Measurements from ENCODE around the gene ZNF841.
"Not testable (repeated sequence)": the region's sequence is repeated elsewhere in the genome, so short reads cannot be mapped to it uniquely, and the experiment has no call there.

DNA sequence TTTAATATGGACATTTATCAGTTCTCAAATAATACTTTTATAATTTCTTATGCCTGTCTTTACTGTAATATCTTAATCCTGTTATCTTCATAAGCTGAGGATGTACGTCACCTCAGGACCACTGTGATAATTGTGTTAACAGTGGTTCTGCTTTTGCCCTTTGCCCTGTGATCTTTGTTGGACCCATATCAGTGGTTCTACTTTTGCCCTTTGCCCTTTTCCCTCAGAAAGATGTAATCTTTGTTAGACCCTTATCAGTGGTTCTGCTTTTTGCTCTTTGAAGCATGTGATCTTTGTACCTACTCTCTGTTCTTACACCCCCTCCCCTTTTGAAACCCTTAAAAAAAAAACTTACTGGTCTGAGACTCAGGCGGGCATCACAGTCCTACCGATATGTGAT is 39.1 kb downstream of the ZNF841 start:
- TF ChIP-seq, protein P1, sequence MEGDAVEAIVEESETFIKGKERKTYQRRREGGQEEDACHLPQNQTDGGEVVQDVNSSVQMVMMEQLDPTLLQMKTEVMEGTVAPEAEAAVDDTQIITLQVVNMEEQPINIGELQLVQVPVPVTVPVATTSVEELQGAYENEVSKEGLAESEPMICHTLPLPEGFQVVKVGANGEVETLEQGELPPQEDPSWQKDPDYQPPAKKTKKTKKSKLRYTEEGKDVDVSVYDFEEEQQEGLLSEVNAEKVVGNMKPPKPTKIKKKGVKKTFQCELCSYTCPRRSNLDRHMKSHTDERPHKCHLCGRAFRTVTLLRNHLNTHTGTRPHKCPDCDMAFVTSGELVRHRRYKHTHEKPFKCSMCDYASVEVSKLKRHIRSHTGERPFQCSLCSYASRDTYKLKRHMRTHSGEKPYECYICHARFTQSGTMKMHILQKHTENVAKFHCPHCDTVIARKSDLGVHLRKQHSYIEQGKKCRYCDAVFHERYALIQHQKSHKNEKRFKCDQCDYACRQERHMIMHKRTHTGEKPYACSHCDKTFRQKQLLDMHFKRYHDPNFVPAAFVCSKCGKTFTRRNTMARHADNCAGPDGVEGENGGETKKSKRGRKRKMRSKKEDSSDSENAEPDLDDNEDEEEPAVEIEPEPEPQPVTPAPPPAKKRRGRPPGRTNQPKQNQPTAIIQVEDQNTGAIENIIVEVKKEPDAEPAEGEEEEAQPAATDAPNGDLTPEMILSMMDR (IDR thresholded peaks at IDR 0.05) = not testable (repeated sequence)
- TF ChIP-seq REST (IDR thresholded peaks at IDR 0.05; ENCODE audit: insufficient read depth in 1 of 2, low read depth in 2 of 2, low read length in 1 of 2); SIN3A (IDR thresholded peaks at IDR 0.05; ENCODE audit: borderline replicate concordance, insufficient read depth, low read depth, low read length); TCF7L2 (IDR thresholded peaks at IDR 0.05; ENCODE audit: low read depth, low read length); POLR2AphosphoS5 (IDR thresholded peaks at IDR 0.05; ENCODE audit: low read depth, low read length): not testable (repeated sequence)
